DND-41 (cell line): Measurements from ENCODE around the gene ACAA1.

Experiments used
- ATAC-seq: fragments of 200-7000 bp; cut with Tn5 transposase; 3 replicates; pipeline ENCODE4 v1.9.1; 2021; ENCODE audit warnings: low read depth; ENCODE audit not compliant: insufficient read depth
- DNase-seq: peaks from one replicate; pipeline ENCODE4 v3.0.0-alpha.2; 2020
- H2AFZ ChIP-seq: 2 replicates; pipeline ENCODE4 v1.6.0; 2012; ENCODE audit warnings: low read depth, low read length
- H3K27ac ChIP-seq: 2 replicates; pipeline ENCODE4 v1.5.1; 2012; ENCODE audit warnings: low read length, inconsistent platforms
- H3K27me3 ChIP-seq: fragments of 200-600 bp; sonication (generic); 2 replicates; pipeline ENCODE4 v1.6.0; 2012; ENCODE audit warnings: low read length, mild to moderate bottlenecking, inconsistent platforms; ENCODE audit not compliant: insufficient read depth, poor library complexity
- H3K36me3 ChIP-seq: 2 replicates; pipeline ENCODE4 v1.5.1; 2012; ENCODE audit warnings: low read length, inconsistent platforms; ENCODE audit not compliant: insufficient read depth
- H3K4me1 ChIP-seq: 2 replicates; pipeline ENCODE4 v1.5.1; 2012; ENCODE audit warnings: mild to moderate bottlenecking, low read length; ENCODE audit not compliant: insufficient read depth
- H3K4me2 ChIP-seq: 2 replicates; pipeline ENCODE4 v1.6.0; 2012; ENCODE audit warnings: mild to moderate bottlenecking, moderate library complexity, low read length, inconsistent platforms; ENCODE audit not compliant: insufficient read depth
- H3K4me3 ChIP-seq, 2 experiments: fragments of 200-600 bp in 1 of 2; shearing (Covaris generic) in 1 of 2; 2 replicates each; pipeline ENCODE4 v1.5.1; 2012 to 2016; ENCODE audit warnings: inconsistent platforms in 2 of 2, low read length in 2 of 2, mild to moderate bottlenecking in 2 of 2, low read depth in 1 of 2, moderate library complexity in 1 of 2
- H3K79me2 ChIP-seq: 2 replicates; pipeline ENCODE4 v1.6.0; 2012; ENCODE audit warnings: low read length, inconsistent platforms; ENCODE audit not compliant: insufficient read depth
- H3K9ac ChIP-seq: 2 replicates; pipeline ENCODE4 v1.6.0; 2012; ENCODE audit warnings: low read depth, mild to moderate bottlenecking, inconsistent platforms, low read length, moderate library complexity
- H3K9me3 ChIP-seq: 2 replicates; pipeline ENCODE4 v1.5.1; 2012; ENCODE audit warnings: low read length, moderate library complexity, mild to moderate bottlenecking, inconsistent platforms; ENCODE audit not compliant: insufficient read depth, severe bottlenecking
- H4K20me1 ChIP-seq: 2 replicates; pipeline ENCODE4 v1.6.0; 2012; ENCODE audit warnings: low read length; ENCODE audit not compliant: insufficient read depth
- CTCF ChIP-seq: IDR thresholded peaks from 2 replicates; pipeline ENCODE4 v1.5.1; 2012; ENCODE audit warnings: borderline replicate concordance, low read length, moderate library complexity, mild to moderate bottlenecking; ENCODE audit not compliant: poor library complexity, severe bottlenecking; ENCODE audit errors: extremely low read depth
- EZH2 ChIP-seq: IDR thresholded peaks from 3 replicates; pipeline ENCODE4 v1.6.1; 2012; ENCODE audit warnings: borderline replicate concordance, low read depth, mild to moderate bottlenecking, moderate library complexity, low read length, inconsistent platforms; ENCODE audit not compliant: severe bottlenecking

Gene ACAA1

GRCh38 chr3:38139652-38140051, 2.7 kb upstream of the ACAA1 start:
- peaks cover 45% of the 10 kb centered on the region for H3K4me1 ChIP-seq
- peak overlapping the region in 1 of 2 experiments; percentile 92; a peak in 3 of 4 replicates for H3K4me3 ChIP-seq
- H3K9ac ChIP-seq, result peak overlapping the region; percentile 96
- no peaks in the 10 kb centered on the region for H3K27me3 ChIP-seq
- peak overlapping the region; percentile 78 for H3K27ac ChIP-seq
- no peaks in the 10 kb centered on the region for H4K20me1 ChIP-seq
- peaks cover 35% of the 10 kb centered on the region for H3K36me3 ChIP-seq
- no peak for ATAC-seq
- peak overlapping the region; percentile 97 for H3K4me2 ChIP-seq
- no peak overlapping the region for H2AFZ ChIP-seq
- no peaks in the 10 kb centered on the region for H3K9me3 ChIP-seq
- DNase-seq, result no peak
- TF ChIP-seq CTCF, result no peak
- no peak for TF ChIP-seq EZH2
- peaks cover 44% of the 10 kb centered on the region for H3K79me2 ChIP-seq

- Histone ChIP-seq H3K4me3 (peak overlapping the region; percentile 91 to 92), H3K4me2 (peak overlapping the region; percentile 97), H2AFZ (peak overlapping the region; percentile 99), H3K27ac (peak overlapping the region; percentile 78), H3K9ac (peak overlapping the region; percentile 96), H3K9me3 (no peaks in the 10 kb centered on the region), H3K4me1 (peaks cover 45% of the 10 kb centered on the region), H3K36me3 (peaks cover 39% of the 10 kb centered on the region), H3K27me3 (no peaks in the 10 kb centered on the region), H3K79me2 (peaks cover 44% of the 10 kb centered on the region), H4K20me1 (0 out of 2 replicates have a peak, but pooled peaks cover under 1% of the 10 kb centered on the region)
- DNase-seq (no peak), ATAC-seq (no peak)
- no peak for TF ChIP-seq EZH2
- TF ChIP-seq CTCF, result no peak
Observed at GRCh38 chr3:38139191-38139590, 2.3 kb upstream of the ACAA1 start.

- Histone ChIP-seq H3K4me3 (peak within 1 kb of the TSS; percentile 91 to 92), H3K27me3 (no peaks in the 10 kb centered on the region), H3K36me3 (peaks cover 46% of the 10 kb centered on the region), H2AFZ (peak within 1 kb of the TSS; percentile 99), H3K79me2 (peaks cover 44% of the 10 kb centered on the region), H3K9ac (peak within 1 kb of the TSS; percentile 96), H3K9me3 (no peaks in the 10 kb centered on the region), H3K27ac (peak within 1 kb of the TSS; percentile 78), H3K4me2 (peak within 1 kb of the TSS; percentile 97), H4K20me1 (0 out of 2 replicates have a peak, but pooled peaks cover 3% of the 10 kb centered on the region), H3K4me1 (peaks cover 45% of the 10 kb centered on the region)
- ATAC-seq (peak; percentile 70), DNase-seq (peak; percentile 89)
- TF ChIP-seq EZH2 (no peak), CTCF (peak; percentile 17)
Observed at GRCh38 chr3:38138349-38139190, 1.6 kb upstream of the ACAA1 start, which contains the start of gene MYD88. Gene MYD88 (plus strand): TSS chr3:38138661. CDS start chr3:38138701, 40 bp downstream.
